Measurements from ENCODE around the gene PCBP1.
"Not testable (repeated sequence)": the region's sequence is repeated elsewhere in the genome, so short reads cannot be mapped to it uniquely, and the experiment has no call there.

Gene PCBP1

GRCh38 chr2:70099270-70099669 is 12.0 kb downstream of the PCBP1 start:
- Histone ChIP-seq H3K9ac (ENCODE audit: insufficient read length, low read depth) (no peak overlapping the region), H3K4me1 (ENCODE audit: insufficient read depth, insufficient read length) (no peaks in the 10 kb centered on the region), H3K9me3 (ENCODE audit: insufficient read depth, low read length) (no peaks in the 10 kb centered on the region), H3K27me3 (ENCODE audit: insufficient read depth, insufficient read length) (no peaks in the 10 kb centered on the region), H3K36me3 (ENCODE audit: insufficient read depth, insufficient read length, low read length) (no peaks in the 10 kb centered on the region), H3K4me3 (ENCODE audit: insufficient read length, low read depth) (no peak overlapping the region)
- TF ChIP-seq YY1 (IDR thresholded peaks at IDR 0.05; ENCODE audit: insufficient read depth, insufficient read length), result no peak
- TF ChIP-seq SUZ12 (IDR thresholded peaks at IDR 0.05; ENCODE audit: extremely low read depth, insufficient read depth, insufficient read length), result no peak
- TF ChIP-seq ZNF274 (IDR thresholded peaks at IDR 0.05; ENCODE audit: low read depth, low read length), result no peak
- DNase-seq (ENCODE audit: low read depth, low spot score), result no peak

GRCh38 chr2:70101174-70101573 is 13.9 kb downstream of the PCBP1 start:
- DNase-seq (ENCODE audit: low read depth, low spot score), result no peak
- TF ChIP-seq ZNF274 (IDR thresholded peaks at IDR 0.05; ENCODE audit: low read depth, low read length) (no peak), SUZ12 (IDR thresholded peaks at IDR 0.05; ENCODE audit: extremely low read depth, insufficient read depth, insufficient read length) (no peak), YY1 (IDR thresholded peaks at IDR 0.05; ENCODE audit: insufficient read depth, insufficient read length) (no peak)
- Histone ChIP-seq H3K4me3 (ENCODE audit: insufficient read length, low read depth) (no peak overlapping the region), H3K36me3 (ENCODE audit: insufficient read depth, insufficient read length, low read length) (no peaks in the 10 kb centered on the region), H3K27me3 (ENCODE audit: insufficient read depth, insufficient read length) (no peaks in the 10 kb centered on the region), H3K9me3 (ENCODE audit: insufficient read depth, low read length) (no peaks in the 10 kb centered on the region), H3K4me1 (ENCODE audit: insufficient read depth, insufficient read length) (no peaks in the 10 kb centered on the region), H3K9ac (ENCODE audit: insufficient read length, low read depth) (no peak overlapping the region)

- H3K4me3 ChIP-seq (ENCODE audit: insufficient read length, low read depth); DNase-seq (ENCODE audit: low read depth, low spot score); H3K9me3 ChIP-seq (ENCODE audit: insufficient read depth, low read length); H3K27me3 ChIP-seq (ENCODE audit: insufficient read depth, insufficient read length); H3K4me1 ChIP-seq (ENCODE audit: insufficient read depth, insufficient read length); H3K9ac ChIP-seq (ENCODE audit: insufficient read length, low read depth); H3K36me3 ChIP-seq (ENCODE audit: insufficient read depth, insufficient read length, low read length): not testable (repeated sequence)
Measured at GRCh38 chr2:70101686-70102085, 14.4 kb downstream of the PCBP1 start.

GRCh38 chr2:70102323-70102905 is 15.1 kb downstream of the PCBP1 start:
- not testable (repeated sequence) for DNase-seq (ENCODE audit: low read depth, low spot score); H3K4me3 ChIP-seq (ENCODE audit: insufficient read length, low read depth); H3K4me1 ChIP-seq (ENCODE audit: insufficient read depth, insufficient read length); H3K27me3 ChIP-seq (ENCODE audit: insufficient read depth, insufficient read length); H3K9ac ChIP-seq (ENCODE audit: insufficient read length, low read depth); H3K36me3 ChIP-seq (ENCODE audit: insufficient read depth, insufficient read length, low read length); H3K9me3 ChIP-seq (ENCODE audit: insufficient read depth, low read length)

- no peak overlapping the region for H3K9ac ChIP-seq (ENCODE audit: insufficient read length, low read depth)
- H3K9me3 ChIP-seq (ENCODE audit: insufficient read depth, low read length), result no peaks in the 10 kb centered on the region
- DNase-seq (ENCODE audit: low read depth, low spot score), result no peak
Measured at GRCh38 chr2:70103531-70104061, 16.3 kb downstream of the PCBP1 start.

GRCh38 chr2:70104231-70105111 is 17.2 kb downstream of the PCBP1 start:
- Histone ChIP-seq H3K4me1 (ENCODE audit: insufficient read depth, insufficient read length) (peaks cover 5% of the 10 kb centered on the region), H3K27me3 (ENCODE audit: insufficient read depth, insufficient read length) (no peaks in the 10 kb centered on the region), H3K9ac (ENCODE audit: insufficient read length, low read depth) (no peak overlapping the region), H3K4me3 (ENCODE audit: insufficient read length, low read depth) (no peak overlapping the region), H3K9me3 (ENCODE audit: insufficient read depth, low read length) (no peaks in the 10 kb centered on the region), H3K36me3 (ENCODE audit: insufficient read depth, insufficient read length, low read length) (no peaks in the 10 kb centered on the region)
- TF ChIP-seq SUZ12 (IDR thresholded peaks at IDR 0.05; ENCODE audit: extremely low read depth, insufficient read depth, insufficient read length) (no peak), YY1 (IDR thresholded peaks at IDR 0.05; ENCODE audit: insufficient read depth, insufficient read length) (no peak), ZNF274 (IDR thresholded peaks at IDR 0.05; ENCODE audit: low read depth, low read length) (no peak)
- DNase-seq (ENCODE audit: low read depth, low spot score), result no peak

More at GRCh38 chr2:70103531-70104061, 16.3 kb downstream of the PCBP1 start:
- Histone ChIP-seq H3K36me3 (ENCODE audit: insufficient read depth, insufficient read length, low read length) (no peaks in the 10 kb centered on the region), H3K4me3 (ENCODE audit: insufficient read length, low read depth) (no peak overlapping the region), H3K27me3 (ENCODE audit: insufficient read depth, insufficient read length) (no peaks in the 10 kb centered on the region), H3K4me1 (ENCODE audit: insufficient read depth, insufficient read length) (peaks cover 5% of the 10 kb centered on the region)
- no peak for TF ChIP-seq SUZ12 (IDR thresholded peaks at IDR 0.05; ENCODE audit: extremely low read depth, insufficient read depth, insufficient read length)
- no peak for TF ChIP-seq YY1 (IDR thresholded peaks at IDR 0.05; ENCODE audit: insufficient read depth, insufficient read length)
- TF ChIP-seq ZNF274 (IDR thresholded peaks at IDR 0.05; ENCODE audit: low read depth, low read length), result no peak

- not testable (repeated sequence) for H3K9ac ChIP-seq (ENCODE audit: insufficient read length, low read depth); H3K4me1 ChIP-seq (ENCODE audit: insufficient read depth, insufficient read length); H3K9me3 ChIP-seq (ENCODE audit: insufficient read depth, low read length); H3K27me3 ChIP-seq (ENCODE audit: insufficient read depth, insufficient read length); H3K36me3 ChIP-seq (ENCODE audit: insufficient read depth, insufficient read length, low read length); H3K4me3 ChIP-seq (ENCODE audit: insufficient read length, low read depth); DNase-seq (ENCODE audit: low read depth, low spot score)
Measured at GRCh38 chr2:70106138-70106537, 18.9 kb downstream of the PCBP1 start.

- DNase-seq (ENCODE audit: low read depth, low spot score); H3K36me3 ChIP-seq (ENCODE audit: insufficient read depth, insufficient read length, low read length); H3K9ac ChIP-seq (ENCODE audit: insufficient read length, low read depth); H3K27me3 ChIP-seq (ENCODE audit: insufficient read depth, insufficient read length); H3K4me3 ChIP-seq (ENCODE audit: insufficient read length, low read depth); H3K9me3 ChIP-seq (ENCODE audit: insufficient read depth, low read length): not testable (repeated sequence)
- H3K4me1 ChIP-seq (ENCODE audit: insufficient read depth, insufficient read length), result peaks cover 11% of the 10 kb centered on the region
Measured at GRCh38 chr2:70110397-70110796, 23.1 kb downstream of the PCBP1 start.

Data from NT2/D1 (cell line).